ENCODE results near the gene CPSF7. TPM values are rescaled to one million over a fixed set of nuclear protein-coding genes. Genes with fewer than 3 reads are reported as not detected.
A peak's percentile ranks its signal among the peaks of the same experiment; 100 is the strongest.
"Not testable (repeated sequence)": the region's sequence is repeated elsewhere in the genome, so short reads cannot be mapped to it uniquely, and the experiment has no call there.

CPSF7 gene
- total and polyA plus RNA-seq, 5 donors = 26.0 to 49.2 (median 42.2) TPM

- WGBS = 84% methylated on average over 15 of the region's 15 CpGs
- Histone ChIP-seq H3K27me3 (ENCODE audit: control insufficient read depth, insufficient read depth) (no peaks in the 10 kb centered on the region), H3K27ac (ENCODE audit: low read length) (no peak overlapping the region), H3K4me3 (ENCODE audit: low read length) (no peak overlapping the region), H3K9me3 (ENCODE audit: control insufficient read depth, low read length) (no peaks in the 10 kb centered on the region), H3K4me1 (ENCODE audit: control insufficient read depth, insufficient read depth, low read length) (no peaks in the 10 kb centered on the region)
- intact Hi-C loops (cut with DNase I) = loop anchor here (2.0 to 10.0 kb wide), 3 partner anchors 47 to 130 kb away; no protein-coding TSS in a partner anchor
- DNase-seq (no peak), ATAC-seq (peak in 1 of 2 donors; percentile 35)
Measured at GRCh38 chr11:61384271-61385242, 45.2 kb downstream of the CPSF7 start.

DNA sequence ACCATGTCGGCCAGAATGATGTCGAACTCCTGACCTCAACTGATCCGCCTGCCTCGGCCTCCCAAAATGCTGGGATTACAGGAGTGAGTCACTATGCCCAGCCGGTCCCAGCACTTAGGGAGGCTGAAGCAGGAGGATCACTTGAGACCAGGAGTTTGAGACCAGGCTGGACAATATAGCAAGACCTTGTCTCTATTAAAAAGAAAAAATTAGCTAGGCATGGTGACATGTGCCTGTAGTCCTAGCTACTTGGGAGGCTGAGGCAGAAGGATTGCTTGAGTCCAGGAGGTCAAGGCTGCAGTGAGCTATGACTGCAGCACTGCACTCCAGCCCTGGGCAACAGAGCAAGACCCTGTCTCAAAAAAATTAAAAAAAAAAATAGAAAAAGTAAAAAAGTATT, 45.9 kb downstream of the CPSF7 start:
- not testable (repeated sequence) for H3K4me3 ChIP-seq (ENCODE audit: low read length); H3K9me3 ChIP-seq (ENCODE audit: control insufficient read depth, low read length); H3K27me3 ChIP-seq (ENCODE audit: control insufficient read depth, insufficient read depth); H3K4me1 ChIP-seq (ENCODE audit: control insufficient read depth, insufficient read depth, low read length); DNase-seq; ATAC-seq; H3K27ac ChIP-seq (ENCODE audit: low read length)
- WGBS = 93% methylated on average over 5 of the region's 5 CpGs
- intact Hi-C loops (cut with DNase I) = loop anchor here (2.0 to 10.0 kb wide), 3 partner anchors 47 to 129 kb away; no protein-coding TSS in a partner anchor

GRCh38 chr11:61380884-61381283, 48.9 kb downstream of the CPSF7 start:
- DNase-seq (no peak), ATAC-seq (no peak)
- Histone ChIP-seq H3K4me1 (ENCODE audit: control insufficient read depth, insufficient read depth, low read length) (no peaks in the 10 kb centered on the region), H3K27ac (ENCODE audit: low read length) (no peak overlapping the region), H3K9me3 (ENCODE audit: control insufficient read depth, low read length) (no peaks in the 10 kb centered on the region), H3K27me3 (ENCODE audit: control insufficient read depth, insufficient read depth) (no peaks in the 10 kb centered on the region), H3K4me3 (ENCODE audit: low read length) (no peak overlapping the region)
- intact Hi-C loops (cut with DNase I) = loop anchor here in 3 of 4 donors (5.0 to 10.0 kb wide), 2 partner anchors 44 to 126 kb away; no protein-coding TSS in a partner anchor
- WGBS = 96% methylated on average over 9 of the region's 9 CpGs

GRCh38 chr11:61378713-61379313, 51.0 kb downstream of the CPSF7 start:
- Histone ChIP-seq H3K27me3 (ENCODE audit: control insufficient read depth, insufficient read depth) (no peaks in the 10 kb centered on the region), H3K4me1 (ENCODE audit: control insufficient read depth, insufficient read depth, low read length) (no peaks in the 10 kb centered on the region), H3K27ac (ENCODE audit: low read length) (peak overlapping the region; percentile 96), H3K4me3 (ENCODE audit: low read length) (no peak overlapping the region), H3K9me3 (ENCODE audit: control insufficient read depth, low read length) (no peaks in the 10 kb centered on the region)
- WGBS = 73% methylated on average over 5 of the region's 5 CpGs
- ATAC-seq = peak; percentile 90 to 94
- intact Hi-C loops (cut with DNase I) = no loop called here
- DNase-seq = peak in 1 of 3 donors; percentile 36

DNA sequence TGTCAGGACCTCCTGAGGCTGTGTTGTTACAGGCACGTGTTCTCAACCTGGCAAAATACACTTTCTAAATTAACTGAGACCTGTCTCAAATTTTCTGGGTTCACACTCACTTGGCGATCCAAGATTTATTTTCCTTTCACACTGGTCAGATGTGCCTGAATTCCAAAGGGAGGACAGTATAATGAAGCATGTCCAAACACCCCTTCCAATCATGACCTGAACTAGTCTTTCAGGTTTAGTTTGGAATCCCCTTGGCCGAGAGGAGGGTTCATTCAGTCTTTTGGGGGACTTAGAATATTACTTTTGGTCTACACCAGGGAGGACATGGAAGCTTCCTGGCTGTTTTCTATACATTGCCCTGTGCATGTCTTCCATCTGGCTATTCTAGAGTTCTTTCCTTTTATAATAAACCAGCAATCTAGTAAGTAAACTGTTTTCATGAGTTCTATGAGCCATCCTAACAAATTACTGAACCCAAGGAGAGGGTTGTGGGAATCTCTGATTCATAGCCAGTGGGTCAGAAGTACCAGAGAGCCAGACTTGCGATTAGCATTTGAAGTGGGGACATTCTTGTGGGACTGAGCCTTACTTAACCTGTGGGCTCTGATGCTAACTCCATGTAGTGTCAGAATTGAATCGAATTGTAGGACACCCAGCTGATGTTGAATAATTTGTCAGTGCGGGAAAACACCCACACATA, 52.2 kb downstream of the CPSF7 start:
- Histone ChIP-seq H3K9me3 (ENCODE audit: control insufficient read depth, low read length) (no peaks in the 10 kb centered on the region), H3K4me1 (ENCODE audit: control insufficient read depth, insufficient read depth, low read length) (no peaks in the 10 kb centered on the region), H3K27ac (ENCODE audit: low read length) (no peak overlapping the region), H3K27me3 (ENCODE audit: control insufficient read depth, insufficient read depth) (no peaks in the 10 kb centered on the region), H3K4me3 (ENCODE audit: low read length) (no peak overlapping the region)
- intact Hi-C loops (cut with DNase I) = no loop called here
- DNase-seq = no peak
- no peak for ATAC-seq
- 97% methylated on average over 6 of the region's 6 CpGs for WGBS

DNA sequence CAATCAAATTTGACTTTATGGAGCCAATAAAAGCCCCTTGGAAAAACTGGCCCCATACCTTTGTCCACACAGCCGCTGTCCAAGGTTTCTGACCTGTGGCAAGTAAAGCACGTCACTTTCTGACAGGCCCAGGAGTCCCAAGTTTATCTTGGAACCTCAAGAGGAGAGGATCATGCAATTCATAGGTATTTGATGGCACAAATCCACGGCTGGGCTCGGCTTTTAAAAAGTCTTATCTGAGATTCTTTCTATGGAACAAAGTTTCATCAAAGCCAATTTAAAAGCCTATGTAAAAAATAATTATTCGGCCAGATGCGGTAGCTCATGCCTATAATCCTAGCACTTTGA, 54.0 kb downstream of the CPSF7 start:
- H3K27me3 ChIP-seq (ENCODE audit: control insufficient read depth, insufficient read depth) = no peaks in the 10 kb centered on the region
- H3K9me3 ChIP-seq (ENCODE audit: control insufficient read depth, low read length) = no peaks in the 10 kb centered on the region
- no peak for DNase-seq
- 78% methylated on average over 6 of the region's 6 CpGs for WGBS
- H3K4me1 ChIP-seq (ENCODE audit: control insufficient read depth, insufficient read depth, low read length) = no peaks in the 10 kb centered on the region
- no peak for ATAC-seq
- intact Hi-C loops (cut with DNase I) = no loop called here
- H3K4me3 ChIP-seq (ENCODE audit: low read length) = no peak overlapping the region
- no peak overlapping the region for H3K27ac ChIP-seq (ENCODE audit: low read length)

GRCh38 chr11:61372659-61373420, 56.9 kb downstream of the CPSF7 start:
- H3K4me1 ChIP-seq (ENCODE audit: control insufficient read depth, insufficient read depth, low read length) = peaks cover 4% of the 10 kb centered on the region
- ATAC-seq (no peak), DNase-seq (no peak)
- intact Hi-C loops (cut with DNase I) = no loop called here
- no peak overlapping the region for H3K4me3 ChIP-seq (ENCODE audit: low read length)
- H3K9me3 ChIP-seq (ENCODE audit: control insufficient read depth, low read length) = no peaks in the 10 kb centered on the region
- WGBS = 82% methylated on average over 8 of the region's 8 CpGs
- H3K27me3 ChIP-seq (ENCODE audit: control insufficient read depth, insufficient read depth) = no peaks in the 10 kb centered on the region
- no peak overlapping the region for H3K27ac ChIP-seq (ENCODE audit: low read length)

GRCh38 chr11:61370349-61371005, 59.3 kb downstream of the CPSF7 start:
- no peak for DNase-seq
- Histone ChIP-seq H3K9me3 (ENCODE audit: control insufficient read depth, low read length) (no peaks in the 10 kb centered on the region), H3K4me1 (ENCODE audit: control insufficient read depth, insufficient read depth, low read length) (peaks cover 4% of the 10 kb centered on the region), H3K27me3 (ENCODE audit: control insufficient read depth, insufficient read depth) (no peaks in the 10 kb centered on the region), H3K4me3 (ENCODE audit: low read length) (no peak overlapping the region), H3K27ac (ENCODE audit: low read length) (peak overlapping the region; percentile 67)
- intact Hi-C loops (cut with DNase I) = no loop called here
- ATAC-seq = no peak
- WGBS = 93% methylated on average over 8 of the region's 8 CpGs

- Histone ChIP-seq H3K27ac (ENCODE audit: low read length) (peak overlapping the region; percentile 67), H3K4me1 (ENCODE audit: control insufficient read depth, insufficient read depth, low read length) (peaks cover 4% of the 10 kb centered on the region), H3K4me3 (ENCODE audit: low read length) (no peak overlapping the region), H3K27me3 (ENCODE audit: control insufficient read depth, insufficient read depth) (no peaks in the 10 kb centered on the region), H3K9me3 (ENCODE audit: control insufficient read depth, low read length) (no peaks in the 10 kb centered on the region)
- 77% methylated on average over 9 of the region's 9 CpGs for WGBS
- intact Hi-C loops (cut with DNase I) = no loop called here
- DNase-seq (peak; percentile 60 to 80 (median 76)), ATAC-seq (peak; percentile 91 to 92)
Measured at GRCh38 chr11:61369372-61370348, 60.1 kb downstream of the CPSF7 start.

Data from right cardiac atrium (tissue), 5 donors.